Nephron progenitor cell (in vitro differentiated cells): ENCODE data around the gene PDIA6.

Experiments
- DNase-seq: peaks from one replicate; pipeline ENCODE4 v3.0.0; 2021
- H3K27ac Mint-ChIP-seq: 2 replicates; pipeline ENCODE4 v1.8.0; 2021; ENCODE audit warnings: mild to moderate bottlenecking, moderate library complexity, mixed read lengths
- H3K27me3 Mint-ChIP-seq: 2 replicates; pipeline ENCODE4 v1.8.0; 2021; ENCODE audit warnings: mild to moderate bottlenecking, low read depth, mixed read lengths; ENCODE audit not compliant: poor library complexity
- H3K36me3 Mint-ChIP-seq: 2 replicates; pipeline ENCODE4 v1.8.0; 2021; ENCODE audit warnings: low read depth, mixed read lengths
- H3K4me1 Mint-ChIP-seq: 2 replicates; pipeline ENCODE4 v1.8.0; 2021; ENCODE audit warnings: mixed read lengths
- H3K4me3 Mint-ChIP-seq: 2 replicates; pipeline ENCODE4 v1.8.0; 2021; ENCODE audit warnings: mild to moderate bottlenecking, moderate library complexity, mixed read lengths
- H3K9me3 Mint-ChIP-seq: 2 replicates; pipeline ENCODE4 v1.8.0; 2021; ENCODE audit warnings: mild to moderate bottlenecking, moderate library complexity, mixed read lengths
- CTCF ChIP-seq: fragments of 200-600 bp; sonication (generic); IDR thresholded peaks from 2 replicates; pipeline ENCODE4 v1.5.0; 2021; ENCODE audit warnings: antibody characterized with exemption

The PDIA6 gene

DNA sequence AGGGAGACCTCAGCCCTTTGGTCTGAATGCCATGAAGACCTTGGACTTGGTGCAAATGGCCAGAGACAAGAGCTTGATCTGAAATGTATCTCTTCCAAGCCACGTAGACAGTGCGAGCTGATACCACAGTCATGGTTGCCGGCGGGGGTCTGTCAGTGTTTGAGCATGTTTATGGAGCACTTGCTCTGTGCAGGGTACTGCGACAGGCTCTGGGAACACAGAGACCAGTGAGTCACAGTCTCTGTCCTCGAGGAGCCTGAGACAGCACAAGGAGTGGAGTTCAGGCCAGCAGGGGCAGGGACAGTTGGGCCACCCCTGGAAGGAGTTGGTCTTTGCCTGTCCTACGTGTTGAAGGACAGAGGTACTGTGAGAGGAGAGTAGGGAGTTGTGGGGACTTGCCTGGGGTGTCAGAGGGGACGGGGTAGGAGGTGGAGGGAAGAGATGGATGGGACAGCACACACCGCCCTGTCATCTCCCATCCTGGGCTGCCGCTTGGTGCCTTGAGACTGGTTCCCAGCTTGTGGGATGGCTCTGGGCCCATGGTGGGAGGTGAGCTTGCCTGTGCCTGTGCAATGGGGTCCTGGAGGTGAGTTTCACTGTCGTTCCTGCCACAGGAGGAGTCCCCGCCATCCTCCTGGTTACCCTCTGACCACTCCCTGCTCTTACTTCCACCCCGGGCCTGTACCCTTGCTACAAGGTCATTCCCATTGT is 51.6 kb downstream of the PDIA6 start:
- no peak overlapping the region for H3K27ac Mint-ChIP-seq
- H3K4me1 Mint-ChIP-seq, result peaks cover 25% of the 10 kb centered on the region
- TF ChIP-seq CTCF, result no peak
- no peak for DNase-seq
- H3K4me3 Mint-ChIP-seq, result no peak overlapping the region
- peaks cover 3% of the 10 kb centered on the region for H3K27me3 Mint-ChIP-seq
- H3K36me3 Mint-ChIP-seq, result no peaks in the 10 kb centered on the region
- no peaks in the 10 kb centered on the region for H3K9me3 Mint-ChIP-seq

- TF ChIP-seq CTCF, result no peak
- Mint-ChIP-seq H3K4me1 (peaks cover 31% of the 10 kb centered on the region), H3K4me3 (no peak overlapping the region), H3K36me3 (no peaks in the 10 kb centered on the region), H3K27ac (no peak overlapping the region), H3K27me3 (peaks cover 3% of the 10 kb centered on the region), H3K9me3 (no peaks in the 10 kb centered on the region)
- no peak for DNase-seq
Observed at GRCh38 chr2:10759151-10759714, 53.4 kb downstream of the PDIA6 start.

DNA sequence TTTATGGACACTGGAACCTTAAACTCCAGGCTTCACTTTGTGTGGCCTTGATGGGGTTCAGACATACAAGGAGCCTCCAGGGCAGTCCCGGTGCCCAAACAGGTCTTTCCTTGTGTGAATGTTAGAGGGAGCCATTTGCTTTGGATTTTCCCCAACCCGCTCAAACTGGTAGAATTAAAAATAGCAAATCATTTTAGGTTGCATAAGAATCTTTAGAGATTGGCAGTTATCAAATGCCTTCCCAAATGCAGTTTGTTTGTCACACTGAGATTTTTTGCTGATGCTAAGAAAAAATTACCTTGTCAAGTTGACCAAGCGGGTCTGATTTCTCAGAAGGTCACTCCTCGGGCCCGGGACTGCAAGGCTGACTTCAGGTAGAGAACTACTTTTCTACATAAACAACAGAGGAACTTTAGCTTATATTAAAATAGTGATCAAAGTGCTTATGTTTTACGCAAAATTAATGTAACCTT is 54.7 kb downstream of the PDIA6 start:
- Mint-ChIP-seq H3K9me3 (no peaks in the 10 kb centered on the region), H3K4me1 (peaks cover 24% of the 10 kb centered on the region), H3K27me3 (peaks cover 3% of the 10 kb centered on the region), H3K4me3 (no peak overlapping the region), H3K36me3 (no peaks in the 10 kb centered on the region), H3K27ac (no peak overlapping the region)
- DNase-seq, result no peak
- TF ChIP-seq CTCF, result no peak

DNA sequence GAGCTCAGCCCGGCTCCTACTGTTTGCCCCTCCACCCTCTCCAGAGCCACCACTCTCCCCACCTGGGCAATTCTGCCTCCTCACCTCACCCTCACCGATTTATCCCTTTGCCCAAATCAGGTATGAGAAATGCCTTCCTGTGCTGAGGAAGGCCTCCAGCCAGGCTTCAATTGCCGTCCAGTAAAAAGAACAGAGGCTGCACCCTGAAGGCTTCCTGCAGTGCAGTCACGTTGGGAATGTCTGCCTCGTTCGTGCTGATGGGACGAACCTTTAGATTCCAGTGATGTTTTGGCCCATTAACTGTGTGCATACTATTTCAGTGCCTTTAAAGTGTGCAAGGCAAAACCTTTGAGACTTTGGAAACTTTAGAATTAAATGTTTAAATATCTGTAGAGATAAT is 57.0 kb downstream of the PDIA6 start:
- H3K9me3 Mint-ChIP-seq, result no peaks in the 10 kb centered on the region
- peak overlapping the region; percentile 23 for H3K27ac Mint-ChIP-seq
- no peaks in the 10 kb centered on the region for H3K36me3 Mint-ChIP-seq
- peaks cover 4% of the 10 kb centered on the region for H3K27me3 Mint-ChIP-seq
- no peak for TF ChIP-seq CTCF
- peaks cover 14% of the 10 kb centered on the region for H3K4me1 Mint-ChIP-seq
- no peak overlapping the region for H3K4me3 Mint-ChIP-seq
- DNase-seq, result no peak

DNA sequence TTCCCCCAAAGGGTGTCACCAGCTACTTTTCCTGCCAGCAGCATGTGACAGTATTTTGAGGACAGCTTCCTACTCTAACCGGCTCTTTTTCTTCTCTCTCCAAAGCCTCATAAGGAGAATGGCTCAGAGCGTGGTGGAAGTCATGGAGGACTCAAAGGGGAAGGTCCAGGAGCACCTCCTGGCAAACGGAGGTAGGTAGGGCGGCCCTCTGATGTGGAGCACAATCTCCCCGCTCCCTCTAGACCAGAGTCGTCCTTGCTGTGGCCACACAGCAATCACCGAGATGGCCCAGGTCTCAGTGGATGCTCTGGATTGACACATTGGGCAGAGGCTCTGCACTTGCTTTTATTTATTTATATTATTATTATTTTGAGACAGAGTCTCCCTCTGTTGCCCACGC is 58.7 kb downstream of the PDIA6 start:
- H3K27ac Mint-ChIP-seq, result peak overlapping the region; percentile 12
- DNase-seq, result no peak
- TF ChIP-seq CTCF, result no peak
- H3K36me3 Mint-ChIP-seq, result no peaks in the 10 kb centered on the region
- H3K4me3 Mint-ChIP-seq, result no peak overlapping the region
- H3K9me3 Mint-ChIP-seq, result no peaks in the 10 kb centered on the region
- peaks cover 11% of the 10 kb centered on the region for H3K27me3 Mint-ChIP-seq
- peaks cover 10% of the 10 kb centered on the region for H3K4me1 Mint-ChIP-seq

GRCh38 chr2:10753156-10753555 is 59.4 kb downstream of the PDIA6 start:
- Mint-ChIP-seq H3K27me3 (peaks cover 11% of the 10 kb centered on the region), H3K36me3 (no peaks in the 10 kb centered on the region), H3K4me1 (peaks cover 10% of the 10 kb centered on the region), H3K4me3 (no peak overlapping the region), H3K9me3 (no peaks in the 10 kb centered on the region), H3K27ac (no peak overlapping the region)
- DNase-seq, result no peak
- no peak for TF ChIP-seq CTCF
